Large intestine (tissue), 3 donors: ENCODE measurements around the gene RAB43. TPM values are rescaled to one million over a fixed set of nuclear protein-coding genes. Genes with fewer than 3 reads are reported as not detected.
A peak's percentile ranks its signal among the peaks of the same experiment; 100 is the strongest.
"Not testable (repeated sequence)": the region's sequence is repeated elsewhere in the genome, so short reads cannot be mapped to it uniquely, and the experiment has no call there.

Source experiments
- DNase-seq, 2 donors: peaks; one replicate each; pipeline versions ENCODE4 v3.0.0 to v3.0.0-alpha.2; 2013
- H3K27ac ChIP-seq: one replicate; pipeline ENCODE4 v1.5.1; 2013; ENCODE audit warnings: low read length
- H3K27me3 ChIP-seq: 2 replicates; pipeline ENCODE4 v1.6.1; 2013; ENCODE audit warnings: low read length; ENCODE audit not compliant: control insufficient read depth, insufficient read depth
- H3K36me3 ChIP-seq: 2 replicates; pipeline ENCODE4 v1.6.1; 2013; ENCODE audit warnings: low read length; ENCODE audit not compliant: control insufficient read depth, insufficient read depth
- H3K4me1 ChIP-seq: one replicate; pipeline ENCODE4 v1.6.1; 2013; ENCODE audit warnings: low read length; ENCODE audit not compliant: control insufficient read depth, insufficient read depth
- H3K4me3 ChIP-seq: one replicate; pipeline ENCODE4 v1.5.1; 2013; ENCODE audit warnings: low read length
- H3K9me3 ChIP-seq: one replicate; pipeline ENCODE4 v1.6.1; 2013; ENCODE audit warnings: mild to moderate bottlenecking, low read depth, low read length, moderate library complexity; ENCODE audit not compliant: control insufficient read depth
- WGBS: methylation state at CpG from one replicate; pipeline ENCODE4 v1.1.5; 2013; ENCODE audit warnings: low lambda C conversion rate; ENCODE audit not compliant: insufficient coverage; 5-methylcytosine and 5-hydroxymethylcytosine counted together
- polyA plus RNA-seq: library from polyadenylated mRNA; unstranded; fragments of 120-200 nt; gene quantifications from one replicate; pipeline ENCODE4 v1.2.1, GENCODE V29; 2013

Gene RAB43
- polyA plus RNA-seq, 1 donor = 7.7 TPM

- not testable (repeated sequence) for H3K4me3 ChIP-seq, H3K27me3 ChIP-seq, DNase-seq, H3K4me1 ChIP-seq, H3K9me3 ChIP-seq, H3K27ac ChIP-seq
- H3K36me3 ChIP-seq = peaks cover 36% of the 10 kb centered on the region
- no CpG with 5 or more reads among the region's 5 CpGs for WGBS
These were observed 19.4 kb upstream of the RAB43 start for GRCh38 chr3:129141011-129141410.

- Histone ChIP-seq H3K9me3 (no peaks in the 10 kb centered on the region), H3K27ac (no peak overlapping the region), H3K27me3 (no peaks in the 10 kb centered on the region), H3K4me3 (no peak overlapping the region), H3K4me1 (no peaks in the 10 kb centered on the region), H3K36me3 (peaks cover 30% of the 10 kb centered on the region)
- WGBS = no CpG with 5 or more reads among the region's 1 CpG
- no peak for DNase-seq
These were observed 18.3 kb upstream of the RAB43 start for GRCh38 chr3:129139911-129140310.

GRCh38 chr3:129136275-129136674 is 14.7 kb upstream of the RAB43 start:
- H3K27ac ChIP-seq, H3K27me3 ChIP-seq, H3K4me3 ChIP-seq, DNase-seq, H3K9me3 ChIP-seq, H3K4me1 ChIP-seq: not testable (repeated sequence)
- 100% methylated on average over 2 of the region's 10 CpGs for WGBS
- peaks cover 55% of the 10 kb centered on the region for H3K36me3 ChIP-seq

GRCh38 chr3:129132097-129132866 is 10.7 kb upstream of the RAB43 start:
- no peak for DNase-seq
- WGBS = no CpG with 5 or more reads among the region's 5 CpGs
- Histone ChIP-seq H3K27me3 (no peaks in the 10 kb centered on the region), H3K4me3 (no peak overlapping the region), H3K36me3 (peaks cover 73% of the 10 kb centered on the region), H3K9me3 (no peaks in the 10 kb centered on the region), H3K27ac (no peak overlapping the region), H3K4me1 (no peaks in the 10 kb centered on the region)

GRCh38 chr3:129131465-129132088 is 10.0 kb upstream of the RAB43 start:
- Histone ChIP-seq H3K36me3 (peaks cover 75% of the 10 kb centered on the region), H3K27me3 (no peaks in the 10 kb centered on the region), H3K4me1 (no peaks in the 10 kb centered on the region), H3K27ac (no peak overlapping the region), H3K4me3 (no peak overlapping the region), H3K9me3 (no peaks in the 10 kb centered on the region)
- WGBS = 100% methylated on average over 1 of the region's 2 CpGs
- no peak for DNase-seq

GRCh38 chr3:129130291-129130813 is 8.7 kb upstream of the RAB43 start:
- Histone ChIP-seq H3K27ac (no peak overlapping the region), H3K27me3 (no peaks in the 10 kb centered on the region), H3K4me3 (no peak overlapping the region), H3K9me3 (no peaks in the 10 kb centered on the region), H3K4me1 (no peaks in the 10 kb centered on the region), H3K36me3 (peaks cover 71% of the 10 kb centered on the region)
- no peak for DNase-seq
- WGBS = 84% methylated on average over 2 of the region's 13 CpGs

- Histone ChIP-seq H3K4me3 (no peak overlapping the region), H3K36me3 (peaks cover 57% of the 10 kb centered on the region), H3K4me1 (peaks cover 1% of the 10 kb centered on the region), H3K27me3 (no peaks in the 10 kb centered on the region), H3K9me3 (no peaks in the 10 kb centered on the region), H3K27ac (no peak overlapping the region)
- DNase-seq = no peak
- no CpG with 5 or more reads among the region's 16 CpGs for WGBS
These were observed 7.0 kb upstream of the RAB43 start for GRCh38 chr3:129128357-129129155.

- Histone ChIP-seq H3K9me3 (no peaks in the 10 kb centered on the region), H3K27ac (no peak overlapping the region), H3K4me1 (peaks cover 15% of the 10 kb centered on the region), H3K36me3 (peaks cover 41% of the 10 kb centered on the region), H3K4me3 (no peak overlapping the region), H3K27me3 (no peaks in the 10 kb centered on the region)
- no CpG with 5 or more reads among the region's 9 CpGs for WGBS
- DNase-seq = no peak
These were observed 5.2 kb upstream of the RAB43 start for GRCh38 chr3:129126726-129127280.

GRCh38 chr3:129123314-129124060 is 1.9 kb upstream of the RAB43 start:
- Histone ChIP-seq H3K4me1 (peaks cover 30% of the 10 kb centered on the region), H3K4me3 (no peak overlapping the region), H3K9me3 (no peaks in the 10 kb centered on the region), H3K27ac (no peak overlapping the region), H3K27me3 (no peaks in the 10 kb centered on the region), H3K36me3 (peaks cover 12% of the 10 kb centered on the region)
- no CpG with 5 or more reads among the region's 5 CpGs for WGBS
- peak in 1 of 2 donors; percentile 50 for DNase-seq
